ENCODE data around the gene PLD6.
"Not testable (repeated sequence)": the region's sequence is repeated elsewhere in the genome, so short reads cannot be mapped to it uniquely, and the experiment has no call there.

The PLD6 gene

DNA sequence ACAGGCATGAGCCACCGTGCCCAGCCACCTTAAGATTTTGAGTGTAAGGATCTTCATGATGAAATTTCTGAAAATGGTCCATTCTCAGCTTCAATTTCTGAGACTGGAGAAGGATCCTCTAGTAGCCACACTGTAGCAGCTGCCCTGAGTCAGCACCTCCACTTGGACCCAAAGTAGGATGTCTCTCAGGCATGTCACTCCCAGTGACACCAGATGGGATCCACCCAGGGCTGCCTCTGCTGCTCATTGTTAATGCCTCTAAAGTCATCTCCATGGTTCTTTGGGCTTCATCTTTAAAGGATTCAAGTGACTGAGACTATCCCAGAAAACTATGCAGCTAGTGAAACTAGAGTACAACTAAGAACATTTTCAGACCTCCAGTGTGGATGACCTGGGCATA is 7.9 kb downstream of the PLD6 start:
- no peak for DNase-seq (ENCODE audit: low spot score)

DNA sequence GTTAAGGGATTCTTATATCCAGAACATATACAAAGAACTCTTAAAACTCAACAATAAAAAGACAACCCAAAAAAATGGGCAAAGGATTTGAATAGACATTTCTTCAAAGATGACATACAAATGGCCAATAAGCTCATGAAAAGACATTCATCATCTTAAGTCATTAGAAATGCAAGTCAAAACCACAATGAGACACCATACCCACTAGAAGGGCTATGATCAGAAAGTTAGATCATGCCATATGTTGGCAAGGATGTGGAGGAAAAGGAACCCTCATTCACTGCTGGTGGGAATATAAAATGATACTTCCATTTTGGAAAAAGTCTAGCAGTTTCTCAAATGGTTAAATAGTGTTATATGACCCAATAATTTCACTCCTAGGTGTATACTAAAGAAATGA is 9.4 kb downstream of the PLD6 start:
- no peak for DNase-seq (ENCODE audit: low spot score)

DNA sequence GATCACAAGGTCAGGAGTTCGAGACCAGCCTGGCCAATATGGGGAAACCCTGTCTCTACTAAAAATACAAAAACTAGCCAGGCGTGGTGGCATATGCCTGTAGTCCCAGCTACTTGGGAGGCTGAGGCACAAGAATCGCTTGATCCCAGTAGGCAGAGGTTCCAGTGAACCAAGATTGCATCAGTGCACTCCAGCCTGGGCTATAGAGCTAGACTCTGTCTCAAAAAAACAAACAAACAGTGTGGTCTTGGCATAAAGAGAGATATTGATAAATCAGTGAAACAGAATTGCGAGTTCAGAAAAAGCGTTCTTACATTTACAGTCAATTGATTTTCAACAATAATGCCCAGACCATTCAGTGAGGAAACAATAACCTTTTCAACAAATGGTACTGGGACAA is 10.7 kb downstream of the PLD6 start:
- DNase-seq (ENCODE audit: low spot score): not testable (repeated sequence)

DNA sequence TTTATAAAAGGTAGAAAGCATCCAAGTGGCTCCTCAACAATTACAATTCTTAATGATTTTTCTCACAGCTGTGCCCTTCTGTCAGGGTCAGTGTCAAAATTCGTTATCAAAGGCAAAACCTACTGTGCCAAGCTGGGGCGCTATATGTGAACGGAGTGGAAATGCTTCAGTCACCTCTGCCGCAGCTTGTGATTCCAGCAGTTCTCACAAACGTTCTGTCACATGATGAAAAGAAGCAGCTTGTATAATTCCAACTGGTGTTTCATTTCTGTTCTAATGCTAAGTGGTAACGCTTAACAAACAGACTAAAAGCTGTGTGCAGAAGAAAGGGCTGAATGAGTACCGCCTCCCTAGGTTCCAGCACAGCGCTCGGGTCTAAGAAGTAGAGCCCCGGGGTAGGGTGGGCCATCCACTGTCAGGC is 14.2 kb downstream of the PLD6 start:
- peak; percentile 49 for DNase-seq (ENCODE audit: low spot score)

DNA sequence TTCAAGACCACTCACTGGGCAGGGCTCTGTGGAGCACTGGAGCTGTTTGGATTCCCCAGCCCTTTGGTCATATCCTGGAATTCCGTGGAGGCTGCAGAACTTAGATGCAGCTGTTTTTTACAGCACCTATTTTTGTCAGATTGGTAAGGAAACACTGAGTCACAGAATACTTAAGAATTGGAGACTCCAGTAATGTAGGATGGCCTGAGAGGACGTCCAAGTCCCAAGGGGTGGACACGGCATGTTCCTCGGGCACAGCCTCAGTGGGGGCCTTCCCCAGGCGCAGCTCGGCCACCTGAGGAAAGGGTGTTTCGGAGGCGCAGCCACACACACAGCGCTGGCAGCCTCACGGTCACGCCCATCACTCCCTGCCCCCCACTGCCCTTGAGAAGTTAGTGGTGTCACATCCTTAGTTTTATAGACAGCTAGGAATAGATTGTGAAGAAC is 14.8 kb downstream of the PLD6 start:
- DNase-seq (ENCODE audit: low spot score): no peak

DNA sequence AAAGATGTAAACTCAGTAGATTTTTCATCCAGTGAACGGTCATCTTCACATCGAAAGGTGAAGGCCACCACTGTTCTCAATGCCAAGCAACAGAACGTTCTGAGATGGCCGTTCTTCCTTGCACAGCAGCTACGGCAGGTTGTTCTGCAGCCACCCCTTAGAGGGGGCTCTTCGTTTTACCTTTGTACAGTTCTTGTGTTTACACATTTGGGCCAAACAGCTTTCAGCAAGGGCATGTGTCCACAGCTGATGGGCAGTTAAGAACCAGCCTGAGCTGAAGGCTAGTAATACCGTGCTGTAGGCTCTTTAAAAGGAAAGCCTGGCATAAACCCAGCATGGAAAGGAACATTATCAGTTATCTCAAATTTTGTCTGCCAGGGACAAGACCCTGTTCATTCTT is 15.9 kb downstream of the PLD6 start:
- no peak for DNase-seq (ENCODE audit: low spot score)

DNA sequence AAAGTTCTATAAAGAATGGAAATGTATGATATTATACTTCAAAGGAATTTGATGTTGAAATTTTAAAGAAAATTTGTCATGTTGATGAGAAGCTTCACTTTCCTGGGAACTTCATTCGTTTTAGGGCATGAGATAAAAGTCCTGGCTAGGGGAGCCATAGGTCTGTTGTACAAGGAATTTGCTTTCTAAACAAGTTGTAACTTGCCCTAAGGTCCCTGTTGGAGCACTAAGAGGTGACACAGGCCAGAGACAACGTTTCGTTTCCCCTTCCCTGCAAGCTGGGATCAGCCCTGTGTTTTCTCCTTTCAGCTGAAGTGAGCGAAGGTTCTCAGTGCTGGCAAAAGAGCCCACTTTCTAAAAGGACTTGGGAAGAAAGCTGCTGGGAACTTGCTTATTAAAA is 16.6 kb downstream of the PLD6 start:
- DNase-seq (ENCODE audit: low spot score): no peak

DNA sequence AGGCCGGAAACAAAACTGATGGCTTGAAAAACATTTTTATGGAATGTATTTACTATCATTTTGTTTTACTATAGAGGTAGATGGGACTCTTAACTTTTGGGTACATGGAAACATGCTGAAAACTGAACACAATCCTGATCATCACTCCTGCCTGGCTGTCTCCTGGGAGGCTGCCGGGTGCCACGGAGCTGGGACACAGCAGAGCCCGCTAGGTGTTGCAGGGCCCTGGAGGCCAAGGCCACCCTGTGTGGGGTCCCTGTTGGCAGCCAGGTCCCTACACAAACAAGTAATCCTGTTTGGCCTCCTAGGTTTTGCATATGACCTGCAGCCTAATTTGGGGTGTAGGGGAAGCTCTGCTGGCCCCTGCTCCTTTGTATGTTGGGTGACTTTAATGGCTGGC is 17.5 kb downstream of the PLD6 start:
- DNase-seq (ENCODE audit: low spot score): no peak

DNA sequence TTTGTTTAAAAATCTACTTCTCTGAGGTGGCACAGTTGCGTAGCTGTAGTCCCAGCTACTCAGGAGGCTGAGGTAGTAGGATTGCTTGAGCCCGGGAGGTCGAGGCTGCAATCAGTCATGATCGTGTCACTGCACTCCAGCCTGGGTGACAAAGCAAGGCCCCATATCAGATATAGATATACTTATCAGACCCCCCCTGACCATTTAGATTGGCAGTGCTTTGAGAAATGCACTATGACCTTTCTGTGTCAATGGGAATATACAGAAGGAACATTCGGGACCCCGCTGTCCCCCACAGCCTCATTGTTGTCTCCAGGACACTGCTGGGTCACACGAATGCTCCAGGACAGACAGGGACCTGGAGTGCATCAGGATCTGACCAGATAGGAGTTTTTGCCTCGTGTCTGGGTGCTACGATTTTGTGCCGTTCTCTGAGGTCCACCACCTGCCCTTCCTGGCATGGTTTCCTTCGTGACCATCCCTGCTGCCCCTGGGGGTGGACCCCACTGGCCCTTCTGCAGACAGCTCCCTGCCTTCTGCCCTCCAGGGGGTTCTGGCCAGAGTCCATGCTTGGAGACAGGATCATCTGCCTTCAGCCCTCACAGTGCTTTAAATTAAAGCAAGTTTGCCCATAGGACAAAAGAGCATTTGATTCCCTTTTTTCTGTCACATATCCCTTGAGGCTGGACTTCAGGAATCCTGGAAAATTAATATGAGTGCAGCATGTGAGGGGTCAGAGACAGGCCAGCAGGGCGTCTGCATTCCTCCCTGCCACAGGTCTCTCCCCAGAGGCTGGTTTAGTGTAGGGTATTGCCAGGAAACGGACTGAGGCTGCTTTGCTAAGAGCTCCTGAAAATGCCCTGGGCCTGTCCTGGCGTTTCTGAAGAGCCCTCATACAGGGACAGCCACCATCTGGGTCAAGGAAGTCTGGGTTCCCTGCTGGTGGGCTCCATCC is 19.3 kb downstream of the PLD6 start:
- no peak for DNase-seq (ENCODE audit: low spot score)

DNA sequence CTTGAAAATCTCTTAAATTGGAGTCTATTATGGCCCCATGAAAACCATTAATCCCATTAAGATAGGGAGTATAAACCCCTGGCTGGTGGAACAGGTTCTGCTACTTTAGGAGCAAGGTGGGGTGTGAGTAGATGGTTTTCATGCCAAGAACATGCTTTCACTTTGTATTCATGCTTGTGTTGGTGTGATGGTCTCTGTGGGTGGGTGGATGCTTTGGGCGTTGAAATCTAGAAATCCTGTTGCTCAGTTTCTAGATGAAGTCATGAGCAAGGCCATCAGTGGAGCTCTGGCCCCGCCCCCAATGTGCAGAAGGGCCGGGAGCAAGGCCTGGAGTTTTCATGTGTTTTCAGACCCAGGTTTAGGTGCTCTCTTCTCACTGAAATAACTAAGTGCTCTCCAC is 20.1 kb downstream of the PLD6 start:
- DNase-seq (ENCODE audit: low spot score): no peak

DNA sequence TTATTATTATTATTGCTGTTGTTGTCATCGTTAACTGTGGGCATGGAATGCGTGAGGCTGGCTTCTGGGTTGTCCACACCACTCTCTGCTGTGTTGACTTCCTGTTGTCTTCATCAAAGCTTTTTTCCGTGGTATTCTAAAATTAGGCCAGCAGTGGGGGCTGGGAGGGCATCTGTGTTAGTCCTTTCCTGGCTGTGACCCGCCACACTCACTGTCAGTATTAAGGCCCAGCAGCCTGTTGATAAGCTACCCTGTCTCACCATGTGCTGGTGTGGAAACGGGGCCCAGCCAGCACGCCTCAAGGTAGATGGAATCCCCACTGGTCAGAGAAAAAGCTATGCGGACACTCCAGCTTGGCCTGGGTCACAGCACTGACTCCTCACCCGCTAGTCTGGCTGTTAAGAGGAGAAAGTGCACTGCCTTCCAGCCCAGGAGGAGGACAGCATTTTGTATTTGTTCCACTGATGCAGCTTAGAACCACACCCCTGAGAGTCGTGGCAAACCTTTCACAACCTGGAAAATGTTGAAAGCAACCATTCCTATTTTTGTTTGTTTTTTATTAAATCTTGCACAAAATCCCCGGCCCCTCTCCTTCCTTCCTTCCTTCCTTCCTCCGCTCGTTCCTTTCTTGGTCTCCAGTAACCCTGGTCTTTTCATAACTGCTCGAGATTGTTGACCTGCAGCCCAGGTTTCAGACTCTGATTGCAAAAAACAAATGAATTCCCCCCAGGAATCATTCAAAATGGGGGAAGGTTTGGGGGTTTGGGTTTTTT is 21.0 kb downstream of the PLD6 start:
- DNase-seq (ENCODE audit: low spot score): peak; percentile 42

DNA sequence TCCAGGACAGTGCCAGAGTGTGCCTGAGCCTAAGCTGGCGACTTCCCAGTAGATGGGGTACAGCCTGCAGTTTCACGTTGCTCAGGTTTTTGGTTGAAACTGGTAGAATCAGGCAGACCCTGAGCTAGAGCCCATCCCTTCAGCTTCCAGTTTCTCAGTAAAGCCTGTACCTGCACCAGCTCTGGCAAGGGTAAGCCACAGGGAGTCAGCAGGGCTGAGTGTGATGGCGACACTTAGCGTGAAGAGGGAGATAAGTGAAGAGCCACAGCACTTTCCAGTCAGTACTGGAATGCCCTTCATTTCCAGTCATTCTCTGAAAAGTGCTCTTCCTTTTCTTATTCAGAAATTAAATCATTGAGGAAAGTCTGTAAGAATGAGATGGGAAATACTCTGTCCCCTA is 22.4 kb downstream of the PLD6 start:
- no peak for DNase-seq (ENCODE audit: low spot score)

DNA sequence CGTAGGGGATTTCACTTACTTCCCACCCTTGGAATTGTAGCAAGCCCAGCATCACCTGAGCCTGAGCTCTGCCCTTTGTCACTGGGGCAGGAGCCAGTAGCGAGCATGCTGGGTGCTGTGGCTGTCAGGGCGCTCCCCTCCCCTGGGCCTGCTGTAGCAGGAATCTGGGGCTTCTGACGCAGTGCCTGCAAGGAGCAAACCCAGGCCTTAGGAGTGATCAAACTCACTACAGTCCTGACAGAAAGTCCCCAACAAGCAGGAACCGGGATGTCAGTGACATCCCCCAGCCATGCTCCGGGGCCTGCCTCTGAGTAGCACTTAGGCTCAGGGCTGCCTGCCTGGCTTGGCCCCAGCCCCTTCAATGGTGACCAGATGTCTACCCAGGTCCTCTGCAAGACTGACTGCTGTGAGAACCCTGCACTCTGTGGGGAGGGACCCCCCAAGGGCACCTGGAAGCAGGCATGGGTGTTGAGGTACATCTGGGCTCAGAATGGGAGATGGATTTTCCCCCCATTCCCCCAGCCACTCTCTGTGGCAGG is 23.5 kb downstream of the PLD6 start:
- DNase-seq (ENCODE audit: low spot score): no peak

DNA sequence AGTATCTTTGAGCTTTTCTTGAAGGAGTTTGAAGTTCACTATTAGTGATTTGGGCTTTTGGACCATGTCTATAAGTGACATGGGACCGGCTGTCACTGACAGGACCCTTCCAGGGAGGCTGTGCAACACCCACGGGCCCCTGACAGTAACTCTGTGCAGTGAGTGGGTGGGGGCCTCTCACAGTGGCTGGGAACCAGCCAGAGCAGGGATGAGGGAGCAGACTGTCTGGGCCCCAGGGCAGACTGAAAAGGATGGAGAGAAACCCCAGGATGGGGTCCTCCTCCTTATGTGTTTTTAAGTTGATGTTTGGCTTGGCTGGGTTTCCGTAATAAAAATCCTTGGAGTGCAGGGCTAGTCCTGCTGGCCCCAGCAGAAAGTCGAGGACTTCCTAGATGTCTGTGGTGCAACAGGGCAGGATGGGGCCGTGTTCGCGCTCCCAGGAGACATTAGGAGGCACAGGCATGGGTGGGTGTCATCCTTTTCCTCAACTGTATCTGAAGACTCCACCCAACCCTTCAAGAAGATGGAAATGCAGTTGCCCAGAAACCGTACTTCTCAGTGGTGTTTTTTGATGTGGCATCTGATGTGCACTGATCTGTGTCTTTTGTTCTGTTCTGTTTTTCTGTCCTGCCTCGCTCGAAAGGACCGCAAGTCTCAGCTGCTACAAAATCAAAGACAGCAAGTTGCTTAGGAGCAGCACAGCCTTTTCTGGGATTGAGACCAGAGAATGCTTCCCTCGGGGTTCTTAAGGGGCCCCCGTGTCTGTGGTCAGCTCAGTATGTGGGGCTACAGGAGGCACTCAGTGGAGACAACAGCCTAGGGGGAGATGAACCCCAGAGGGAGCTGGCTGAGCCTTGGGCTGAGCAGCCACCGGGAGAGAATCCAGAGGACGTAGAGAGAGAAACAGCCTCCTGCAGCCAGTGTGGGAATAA is 24.2 kb downstream of the PLD6 start:
- peak; percentile 70 for DNase-seq (ENCODE audit: low spot score)

DNA sequence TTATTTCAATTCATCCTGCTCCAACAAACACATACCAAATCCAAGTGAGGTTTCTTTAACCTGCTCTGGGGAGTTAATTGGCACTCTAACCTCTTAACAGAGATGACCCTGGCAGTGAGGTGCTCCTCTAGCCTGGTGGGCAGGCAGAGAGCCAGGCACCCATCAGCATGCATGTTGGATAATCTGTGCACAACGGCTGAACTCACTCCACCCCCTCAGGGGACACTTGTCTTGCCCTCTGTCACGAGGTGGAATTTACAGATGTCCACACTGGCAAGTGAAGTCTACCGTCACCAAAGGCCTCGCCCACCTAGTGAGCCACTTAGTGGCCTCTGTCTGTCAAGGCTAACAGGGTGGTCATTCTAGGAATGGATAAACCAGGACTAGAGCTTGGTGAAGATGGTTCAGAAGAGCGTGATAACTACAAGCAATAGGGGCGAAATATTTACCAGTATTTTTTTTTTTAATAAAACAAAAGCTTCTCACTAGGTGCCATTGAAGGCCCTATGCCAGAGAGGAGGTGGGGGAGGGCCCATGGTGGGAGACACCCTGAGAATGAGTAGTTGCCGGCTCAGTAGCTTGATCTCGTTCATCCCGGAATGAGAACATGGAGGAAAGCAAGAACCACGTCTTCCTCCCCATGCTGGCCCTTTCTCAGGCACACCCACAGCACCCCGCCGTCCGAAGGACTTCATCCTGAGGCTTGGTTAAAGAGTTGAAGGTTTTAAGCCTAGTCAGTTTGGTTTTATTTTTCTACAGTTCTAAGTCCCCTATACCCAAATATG is 25.2 kb downstream of the PLD6 start:
- DNase-seq (ENCODE audit: low spot score): no peak

DNA sequence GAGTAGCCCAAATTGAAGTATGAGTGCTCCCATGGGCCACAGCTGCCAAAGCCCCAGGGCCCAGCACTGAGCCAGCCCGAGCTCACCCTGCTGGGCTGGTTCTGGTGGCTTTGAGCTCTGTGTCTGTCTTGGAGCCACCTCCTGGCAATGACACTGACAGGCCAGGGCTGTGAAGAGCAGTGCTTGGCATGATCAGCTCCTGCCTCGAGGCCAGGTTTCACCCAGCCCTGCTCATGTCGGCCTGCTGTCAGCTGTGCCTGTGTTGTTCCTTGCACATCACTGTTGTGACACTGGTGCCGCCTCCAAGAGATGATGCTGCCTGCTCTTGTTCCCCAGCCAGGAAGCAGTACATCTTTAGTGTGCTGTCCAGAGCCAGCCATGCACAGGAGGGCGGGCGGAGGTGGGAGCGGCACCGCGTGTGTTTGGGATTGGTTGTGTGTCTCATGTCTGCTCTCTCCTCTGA is 26.0 kb downstream of the PLD6 start:
- no peak for DNase-seq (ENCODE audit: low spot score)

DNA sequence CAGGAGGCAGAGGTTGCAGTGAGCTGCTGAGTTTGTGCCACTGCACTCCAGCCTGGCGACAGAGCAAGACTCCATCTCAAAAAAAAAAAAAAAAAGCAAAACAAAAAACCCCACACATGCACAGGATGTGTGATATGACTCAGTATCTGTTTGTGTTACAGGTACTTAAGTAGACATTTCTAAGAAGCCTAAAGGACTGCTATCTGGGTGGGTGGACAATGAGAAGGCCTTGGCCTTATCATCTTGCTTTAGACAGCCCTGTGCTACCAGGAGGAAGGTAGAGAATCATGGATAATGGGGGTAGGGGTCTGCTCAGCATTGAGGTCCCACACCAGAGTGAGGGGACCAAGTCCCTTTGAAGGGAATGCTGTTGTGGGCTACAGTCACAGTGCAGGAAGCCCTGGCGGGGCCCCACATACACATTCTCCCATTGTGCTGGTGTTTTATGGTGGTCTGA is 26.7 kb downstream of the PLD6 start:
- DNase-seq (ENCODE audit: low spot score): no peak

DNA sequence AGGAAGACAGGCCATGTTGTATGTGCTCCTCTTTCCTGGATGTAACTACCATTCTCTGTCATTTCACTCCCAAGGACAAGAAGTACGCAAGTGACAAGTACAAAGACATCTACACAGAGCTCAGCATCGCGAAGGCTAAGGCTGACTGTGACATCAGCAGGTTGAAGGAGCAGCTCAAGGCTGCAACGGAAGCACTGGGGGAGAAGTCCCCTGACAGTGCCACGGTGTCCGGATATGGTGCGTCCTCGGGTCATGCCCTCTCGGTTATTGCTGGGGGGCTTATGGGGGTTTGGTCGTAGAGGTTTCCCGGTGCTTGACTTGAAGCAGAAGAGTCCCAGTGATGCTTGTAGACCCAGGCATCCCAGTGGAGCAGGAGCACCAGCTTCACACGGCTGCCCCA is 29.0 kb downstream of the PLD6 start:
- no peak for DNase-seq (ENCODE audit: low spot score)

DNA sequence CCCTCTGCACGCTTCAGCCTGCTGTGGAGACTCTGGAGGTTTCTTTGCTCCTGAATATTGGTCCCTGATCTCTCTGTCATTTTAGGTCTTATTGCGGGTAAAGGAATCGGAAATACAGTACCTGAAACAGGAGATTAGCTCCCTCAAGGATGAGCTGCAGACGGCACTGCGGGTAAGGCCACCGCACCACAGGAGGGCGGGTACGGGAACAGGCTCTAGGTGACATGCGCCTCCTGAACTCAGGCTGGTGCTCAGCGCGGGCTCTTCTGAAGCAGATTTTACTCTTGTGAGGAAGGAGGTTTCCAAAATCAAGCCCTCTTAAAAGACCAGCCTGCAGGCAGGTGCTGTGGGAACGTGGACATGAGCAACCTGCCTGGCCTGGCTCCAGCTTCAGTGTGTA is 29.8 kb downstream of the PLD6 start:
- no peak for DNase-seq (ENCODE audit: low spot score)

DNA sequence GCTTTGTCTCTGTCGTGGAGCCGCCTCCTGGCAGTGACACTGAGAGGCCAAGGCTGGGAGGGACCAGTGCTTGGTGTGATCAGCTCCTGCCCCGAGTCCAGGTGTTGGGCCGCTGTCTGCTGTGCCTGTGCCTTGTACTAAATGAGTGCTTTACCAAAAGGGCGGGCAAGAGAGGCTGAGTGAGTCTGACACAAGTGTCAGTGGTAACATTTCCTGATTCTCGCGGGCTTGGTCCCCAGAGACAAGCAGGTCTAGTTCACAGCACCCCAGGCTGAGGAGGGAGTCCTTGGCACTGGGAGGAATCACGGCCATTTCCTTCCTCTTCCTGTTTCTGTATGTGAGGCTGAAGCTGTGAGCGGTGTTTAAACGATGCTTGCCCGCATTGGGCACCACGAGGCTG is 30.2 kb downstream of the PLD6 start:
- DNase-seq (ENCODE audit: low spot score): peak; percentile 62

DNA sequence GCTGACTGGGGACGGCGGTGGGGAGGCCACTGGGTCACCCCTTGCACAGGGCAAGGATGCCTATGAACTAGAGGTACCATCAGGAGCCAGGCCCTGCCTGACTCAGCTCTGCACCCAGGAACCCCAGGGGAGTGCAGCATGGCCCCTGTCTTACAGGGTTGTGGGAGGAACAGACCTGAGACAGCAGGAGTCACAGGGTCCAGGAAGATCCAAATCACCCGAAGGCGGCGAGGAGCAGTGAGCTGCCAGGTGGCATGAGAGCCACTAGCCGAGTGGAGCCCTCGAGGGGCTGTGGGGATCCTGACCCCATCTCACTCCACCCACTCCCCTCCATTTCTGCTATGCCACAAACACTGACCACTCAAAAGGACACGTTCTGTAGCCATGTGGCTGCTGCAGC is 30.8 kb downstream of the PLD6 start:
- DNase-seq (ENCODE audit: low spot score): no peak

Data from NAMALWA (cell line).